ENCODE data around the gene RNF214.

DNA sequence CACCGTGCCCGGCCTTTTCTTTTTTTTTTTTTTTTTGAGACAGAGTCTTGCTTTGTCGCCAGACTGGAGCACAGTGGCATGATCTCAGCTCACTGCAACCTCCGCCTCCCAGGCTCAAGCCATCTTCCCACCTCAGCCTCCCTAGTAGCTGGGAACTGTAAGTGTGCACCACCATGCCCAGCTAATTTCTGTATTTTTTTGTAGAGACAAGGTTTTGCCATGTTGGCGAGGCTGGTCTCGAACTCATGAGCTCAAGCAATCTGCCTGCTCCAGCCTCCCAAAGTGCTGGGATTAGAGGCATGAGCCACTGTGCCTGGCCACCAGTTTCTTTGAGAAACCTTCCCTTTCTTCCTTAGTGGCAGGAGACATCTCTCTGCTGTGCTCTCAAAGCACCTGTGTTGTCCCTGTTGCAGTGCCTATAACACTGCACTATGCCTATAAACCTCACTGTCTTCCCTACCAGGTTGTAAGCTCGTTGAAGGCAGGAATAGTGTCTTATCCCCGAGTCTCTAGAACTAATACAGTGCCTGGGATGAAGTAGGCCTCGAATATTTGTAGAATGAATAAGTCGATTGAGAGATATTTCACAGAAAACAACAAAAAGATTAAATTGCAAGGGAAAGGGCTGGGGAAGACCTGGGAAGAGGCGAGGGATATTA is 19.6 kb upstream of the RNF214 start:
- TF ChIP-seq, protein P1, sequence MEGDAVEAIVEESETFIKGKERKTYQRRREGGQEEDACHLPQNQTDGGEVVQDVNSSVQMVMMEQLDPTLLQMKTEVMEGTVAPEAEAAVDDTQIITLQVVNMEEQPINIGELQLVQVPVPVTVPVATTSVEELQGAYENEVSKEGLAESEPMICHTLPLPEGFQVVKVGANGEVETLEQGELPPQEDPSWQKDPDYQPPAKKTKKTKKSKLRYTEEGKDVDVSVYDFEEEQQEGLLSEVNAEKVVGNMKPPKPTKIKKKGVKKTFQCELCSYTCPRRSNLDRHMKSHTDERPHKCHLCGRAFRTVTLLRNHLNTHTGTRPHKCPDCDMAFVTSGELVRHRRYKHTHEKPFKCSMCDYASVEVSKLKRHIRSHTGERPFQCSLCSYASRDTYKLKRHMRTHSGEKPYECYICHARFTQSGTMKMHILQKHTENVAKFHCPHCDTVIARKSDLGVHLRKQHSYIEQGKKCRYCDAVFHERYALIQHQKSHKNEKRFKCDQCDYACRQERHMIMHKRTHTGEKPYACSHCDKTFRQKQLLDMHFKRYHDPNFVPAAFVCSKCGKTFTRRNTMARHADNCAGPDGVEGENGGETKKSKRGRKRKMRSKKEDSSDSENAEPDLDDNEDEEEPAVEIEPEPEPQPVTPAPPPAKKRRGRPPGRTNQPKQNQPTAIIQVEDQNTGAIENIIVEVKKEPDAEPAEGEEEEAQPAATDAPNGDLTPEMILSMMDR (conservative IDR thresholded peaks at IDR 0.05 in 1 of 2, IDR thresholded peaks at IDR 0.05 in 1 of 2; ENCODE audit: low read depth in 1 of 2, low read length in 2 of 2), result no peak
- no peak for TF ChIP-seq EZH2 (IDR thresholded peaks at IDR 0.05; ENCODE audit: low read length, missing control alignments)
